WTC11 (cell line): ENCODE results near the gene PDE6B. TPM values are rescaled to one million over a fixed set of nuclear protein-coding genes. Genes with fewer than 3 reads are reported as not detected.

Experiments
- ATAC-seq: fragments of 200-7000 bp; cut with Tn5 transposase; 2 replicates; pipeline ENCODE4 v1.10.0; 2021; ENCODE audit warnings: mild to moderate bottlenecking, moderate library complexity
- CTCF ChIA-PET: fragments of 300-600 bp; sonication (Branson Sonifier 250); formaldehyde crosslinking; loops from one replicate; lab custom pipeline; 2021; ENCODE audit warnings: antibody characterized with exemption; lab: Charles Lee
- POLR2A ChIA-PET: fragments of 350-600 bp; sonication (Branson Sonifier 250); formaldehyde crosslinking; loops from one replicate; lab custom pipeline; 2021; ENCODE audit warnings: antibody characterized with exemption; lab: Charles Lee
- DNase-seq: peaks from one replicate; pipeline ENCODE4 v3.0.0; 2021; ENCODE audit warnings: low spot score
- H3K27ac Mint-ChIP-seq: 2 replicates; pipeline ENCODE4 v1.8.0; 2021; ENCODE audit warnings: mixed read lengths
- H3K27me3 Mint-ChIP-seq: 2 replicates; pipeline ENCODE4 v1.8.0; 2021; ENCODE audit warnings: low read depth, mild to moderate bottlenecking, moderate library complexity, mixed read lengths
- H3K36me3 Mint-ChIP-seq: 2 replicates; pipeline ENCODE4 v1.8.0; 2021; ENCODE audit warnings: mixed read lengths
- H3K4me1 Mint-ChIP-seq: 2 replicates; pipeline ENCODE4 v1.8.0; 2022; ENCODE audit warnings: mixed read lengths
- H3K4me3 Mint-ChIP-seq: 2 replicates; pipeline ENCODE4 v1.8.0; 2021; ENCODE audit warnings: mild to moderate bottlenecking, moderate library complexity, mixed read lengths
- H3K9me3 Mint-ChIP-seq: 2 replicates; pipeline ENCODE4 v1.8.0; 2021; ENCODE audit warnings: mixed read lengths
- ARID4B ChIP-seq: sonication (generic); formaldehyde crosslinking; IDR thresholded peaks from 2 replicates; pipeline ENCODE4 v1.8.0; 2023; ENCODE audit warnings: missing genetic modification reagents, mild to moderate bottlenecking, borderline replicate concordance
- ATF2 ChIP-seq: sonication (generic); formaldehyde crosslinking; IDR thresholded peaks from 2 replicates; pipeline ENCODE4 v1.8.1; 2022; ENCODE audit warnings: low read depth, missing genetic modification reagents, borderline replicate concordance
- ATF3 ChIP-seq: sonication (generic); formaldehyde crosslinking; conservative IDR thresholded peaks from 2 replicates; pipeline ENCODE4 v1.8.1; 2022; ENCODE audit warnings: mild to moderate bottlenecking, missing genetic modification reagents
- ELF4 ChIP-seq: sonication (generic); formaldehyde crosslinking; IDR thresholded peaks from 2 replicates; pipeline ENCODE4 v1.8.1; 2022; ENCODE audit warnings: low read depth, mild to moderate bottlenecking, moderate library complexity, missing genetic modification reagents
- ETV6 ChIP-seq: sonication (generic); formaldehyde crosslinking; IDR thresholded peaks from 2 replicates; pipeline ENCODE4 v1.8.1; 2022; ENCODE audit warnings: mild to moderate bottlenecking, missing genetic modification reagents
- GTF2I ChIP-seq: fragments of 250-450 bp; sonication (Bioruptor Pico); conservative IDR thresholded peaks from 2 replicates; pipeline ENCODE4 v1.4.0; 2021; ENCODE audit warnings: mild to moderate bottlenecking
- NFYB ChIP-seq: sonication (generic); formaldehyde crosslinking; conservative IDR thresholded peaks from 2 replicates; pipeline ENCODE4 v1.8.0; 2022; ENCODE audit warnings: low read depth, missing genetic modification reagents
- PRRX2 ChIP-seq: fragments of 250-450 bp; sonication (Bioruptor Pico); IDR thresholded peaks from 2 replicates; pipeline ENCODE4 v1.8.0; 2021; ENCODE audit warnings: mild to moderate bottlenecking
- SMAD3 ChIP-seq: sonication (generic); formaldehyde crosslinking; IDR thresholded peaks from 2 replicates; pipeline ENCODE4 v1.8.0; 2022; ENCODE audit warnings: missing genetic modification reagents, mild to moderate bottlenecking, borderline replicate concordance
- TEAD1 ChIP-seq: sonication (generic); formaldehyde crosslinking; IDR thresholded peaks from 2 replicates; pipeline ENCODE4 v1.8.0; 2022; ENCODE audit warnings: mild to moderate bottlenecking, missing genetic modification reagents
- ZBTB21 ChIP-seq: sonication (generic); formaldehyde crosslinking; IDR thresholded peaks from 2 replicates; pipeline ENCODE4 v1.8.1; 2023; ENCODE audit warnings: mild to moderate bottlenecking, missing genetic modification reagents, borderline replicate concordance
- ZNF219 ChIP-seq: sonication (generic); formaldehyde crosslinking; IDR thresholded peaks from 2 replicates; pipeline ENCODE4 v1.8.0; 2023; ENCODE audit warnings: missing genetic modification reagents, mild to moderate bottlenecking, borderline replicate concordance
- ZNF232 ChIP-seq: sonication (generic); formaldehyde crosslinking; IDR thresholded peaks from 2 replicates; pipeline ENCODE4 v1.8.0; 2022; ENCODE audit warnings: mild to moderate bottlenecking, missing genetic modification reagents
- ZNF317 ChIP-seq: sonication (generic); formaldehyde crosslinking; IDR thresholded peaks from 2 replicates; pipeline ENCODE4 v1.8.1; 2023; ENCODE audit warnings: low read depth, mild to moderate bottlenecking, moderate library complexity, missing genetic modification reagents, borderline replicate concordance
- ZSCAN18 ChIP-seq: fragments of 250-450 bp; sonication (Bioruptor Pico); IDR thresholded peaks from 2 replicates; pipeline ENCODE4 v2.1.2; 2022; ENCODE audit warnings: mild to moderate bottlenecking, moderate library complexity
- total RNA-seq: library from RNA; stranded (reverse); gene quantifications from 3 replicates; pipeline ENCODE4 v1.2.3, GENCODE V29; 2021

PDE6B gene
- total RNA-seq, 1 experiment from 2014 or later, result 7.1 TPM

- no peak for ATAC-seq
- H3K4me1 Mint-ChIP-seq, result peaks cover 13% of the 10 kb centered on the region; the same call in 1 of the 2 replicates
- CTCF ChIA-PET, result interaction anchor here (0.8 to 3.5 kb wide), 24 partner anchors 8 to 317 kb away, joined by 3 to 67 read pairs (median 7); partner anchors contain the start of genes ATP5ME, MYL5, PCGF3 and PDE6B
- POLR2A ChIA-PET, result no interaction called here
- no peak for TF ChIP-seq ZNF232
- TF ChIP-seq ATF3 (CRISPR knock-in tag), result 0 out of 2 replicates have a peak, but pooled peaks have one; percentile 12
- H3K27me3 Mint-ChIP-seq, result no peaks in the 10 kb centered on the region; the same call in 1 of the 2 replicates
- no peaks in the 10 kb centered on the region for H3K36me3 Mint-ChIP-seq
- no peak for DNase-seq
- H3K27ac Mint-ChIP-seq, result no peak overlapping the region
- no peak overlapping the region for H3K4me3 Mint-ChIP-seq
- H3K9me3 Mint-ChIP-seq, result no peaks in the 10 kb centered on the region
These were observed 59.4 kb downstream of the PDE6B start for GRCh38 chr4:684623-685327.

- no peak for TF ChIP-seq PRRX2 (CRISPR knock-in tag)
- no peak for TF ChIP-seq GTF2I (CRISPR knock-in tag)
- no peak for TF ChIP-seq ZBTB21 (CRISPR knock-in tag)
- TF ChIP-seq ZSCAN18 (CRISPR knock-in tag), result no peak
- ChIA-PET CTCF (interaction anchor here (1.5 to 3.5 kb wide), 3 partner anchors 13 to 83 kb away, joined by 4 to 67 read pairs (median 5); no protein-coding TSS in a partner anchor), POLR2A (no interaction called here)
- Mint-ChIP-seq H3K4me1 (peaks cover 12% of the 10 kb centered on the region), H3K27me3 (peaks cover 5% of the 10 kb centered on the region), H3K4me3 (no peak overlapping the region), H3K27ac (no peak overlapping the region), H3K9me3 (no peaks in the 10 kb centered on the region), H3K36me3 (no peaks in the 10 kb centered on the region)
- no peak for DNase-seq
- no peak for ATAC-seq
These were observed 60.5 kb downstream of the PDE6B start for GRCh38 chr4:685679-686412.

- POLR2A ChIA-PET, result no interaction called here
These were observed 61.2 kb downstream of the PDE6B start for GRCh38 chr4:686413-687040.

GRCh38 chr4:687048-687970 is 61.9 kb downstream of the PDE6B start:
- Mint-ChIP-seq H3K9me3 (no peaks in the 10 kb centered on the region), H3K4me3 (no peak overlapping the region), H3K27ac (peak overlapping the region; percentile 63; the same call in 1 of the 2 replicates), H3K36me3 (no peaks in the 10 kb centered on the region), H3K4me1 (peaks cover 15% of the 10 kb centered on the region), H3K27me3 (peaks cover 5% of the 10 kb centered on the region)
- CTCF ChIA-PET, result interaction anchor here (0.8 to 1.9 kb wide), 5 partner anchors 13 to 126 kb away, joined by 3 to 6 read pairs (median 4); no protein-coding TSS in a partner anchor
- no peak; the same call in 1 of the 2 replicates for ATAC-seq
- POLR2A ChIA-PET, result no interaction called here
- no peak for DNase-seq
- TF ChIP-seq ATF2 (CRISPR knock-in tag), result no peak
- TF ChIP-seq TEAD1, result no peak
- TF ChIP-seq ELF4 (CRISPR knock-in tag), result no peak
- no peak for TF ChIP-seq ARID4B (CRISPR knock-in tag)
- TF ChIP-seq SMAD3, result no peak
- TF ChIP-seq NFYB, result no peak
- no peak for TF ChIP-seq ZNF219 (CRISPR knock-in tag)

More at GRCh38 chr4:686413-687040, 61.2 kb downstream of the PDE6B start:
- CTCF ChIA-PET, result interaction anchor here (0.8 to 3.5 kb wide), 6 partner anchors 12 to 125 kb away, joined by 3 to 67 read pairs (median 4); no protein-coding TSS in a partner anchor
- Mint-ChIP-seq H3K4me3 (no peak overlapping the region), H3K27ac (no peak overlapping the region), H3K36me3 (no peaks in the 10 kb centered on the region), H3K4me1 (peaks cover 12% of the 10 kb centered on the region), H3K27me3 (peaks cover 5% of the 10 kb centered on the region), H3K9me3 (no peaks in the 10 kb centered on the region)
- DNase-seq, result no peak
- ATAC-seq, result no peak
- TF ChIP-seq ZNF317 (CRISPR knock-in tag) (no peak), ETV6 (CRISPR knock-in tag) (no peak)
